UCSD-AML1 (cell line): ENCODE measurements around the gene DHRS3.
"Not testable (repeated sequence)": the region's sequence is repeated elsewhere in the genome, so short reads cannot be mapped to it uniquely, and the experiment has no call there.

Experiments used
- DNase-seq: peaks from one replicate; lab custom pipeline; 2025; ENCODE audit not compliant: unreplicated experiment; lab: John Stamatoyannopoulos, UW

The DHRS3 gene

DNA sequence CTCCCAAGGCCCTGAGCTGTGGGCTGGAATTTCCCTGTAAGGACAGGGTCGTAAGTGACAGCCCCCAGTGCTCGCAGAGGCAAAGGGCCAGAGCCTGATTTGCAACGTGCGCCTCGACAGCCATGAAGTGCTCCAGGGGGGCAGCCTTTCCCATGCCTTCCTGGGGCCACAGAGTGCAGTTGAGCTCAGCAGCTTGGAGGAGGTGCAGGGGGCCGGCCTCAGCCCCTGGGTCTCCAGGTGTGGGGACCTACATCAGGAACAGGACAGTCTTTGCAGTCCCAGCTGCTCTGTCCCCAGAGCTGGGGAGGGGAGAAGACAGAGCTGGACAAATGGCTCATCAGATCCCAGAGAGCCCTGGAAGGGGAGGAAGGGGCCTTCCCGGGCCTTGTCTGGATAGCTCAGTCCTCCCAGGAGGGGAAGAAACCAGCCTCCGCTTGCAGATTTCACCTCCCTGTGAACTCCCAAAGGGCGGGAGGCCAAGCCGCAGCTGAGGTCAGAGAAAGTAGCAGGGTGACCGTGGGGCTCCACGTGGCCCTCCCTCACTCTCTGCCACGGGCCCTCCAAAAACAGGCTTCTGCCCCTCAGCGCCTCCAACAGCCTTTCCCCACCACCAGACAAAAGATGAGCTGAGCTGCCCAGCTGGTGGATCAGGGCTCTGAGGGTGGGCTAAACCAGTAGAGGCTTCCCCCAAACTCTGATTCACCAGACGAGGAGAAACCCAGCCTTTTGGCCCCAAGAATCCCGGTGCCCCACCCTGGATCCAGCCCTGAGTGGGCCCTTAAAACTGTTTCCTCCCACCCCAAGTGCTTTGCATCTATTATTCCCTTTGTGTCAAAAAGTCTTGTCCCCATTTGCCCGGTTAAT lies 76.5 kb downstream of the DHRS3 start:
- DNase-seq, result no peak

DNA sequence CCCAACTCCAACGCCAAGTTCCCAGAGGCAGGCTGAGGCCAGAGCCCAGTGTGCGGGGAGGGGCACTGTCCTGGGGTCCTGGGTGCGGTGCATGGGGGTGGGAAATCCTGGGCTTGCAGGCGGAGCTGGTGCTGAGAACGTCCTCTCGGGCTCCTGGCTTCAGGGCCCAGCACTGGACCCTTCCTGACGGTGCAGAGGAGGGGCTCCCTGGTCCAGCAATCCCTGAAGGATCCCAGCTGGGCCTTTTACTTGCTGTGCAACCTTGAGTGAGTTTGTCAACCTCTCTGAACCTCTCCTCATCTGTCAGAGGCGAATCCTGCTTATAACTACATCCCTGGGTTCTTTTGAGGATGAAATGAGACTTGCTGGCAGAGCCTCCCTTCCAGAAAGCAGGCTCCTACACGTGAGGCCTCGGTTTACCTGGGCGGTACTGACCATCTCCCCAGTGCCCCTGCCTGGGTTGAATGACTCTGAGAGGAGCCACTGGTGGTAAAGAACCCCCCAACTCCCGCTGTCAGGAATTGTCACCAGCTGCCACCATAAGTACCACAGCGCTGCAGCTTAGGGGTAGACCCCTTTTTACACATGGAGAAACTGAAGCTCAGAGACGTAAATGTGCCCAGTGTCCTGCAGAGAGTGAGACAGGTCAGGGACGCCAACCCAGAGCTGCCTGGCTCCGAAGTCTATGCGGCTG lies 77.3 kb downstream of the DHRS3 start:
- no peak for DNase-seq

- DNase-seq, result no peak
These were observed 78.1 kb downstream of the DHRS3 start for GRCh38 chr1:12539705-12540579.

DNA sequence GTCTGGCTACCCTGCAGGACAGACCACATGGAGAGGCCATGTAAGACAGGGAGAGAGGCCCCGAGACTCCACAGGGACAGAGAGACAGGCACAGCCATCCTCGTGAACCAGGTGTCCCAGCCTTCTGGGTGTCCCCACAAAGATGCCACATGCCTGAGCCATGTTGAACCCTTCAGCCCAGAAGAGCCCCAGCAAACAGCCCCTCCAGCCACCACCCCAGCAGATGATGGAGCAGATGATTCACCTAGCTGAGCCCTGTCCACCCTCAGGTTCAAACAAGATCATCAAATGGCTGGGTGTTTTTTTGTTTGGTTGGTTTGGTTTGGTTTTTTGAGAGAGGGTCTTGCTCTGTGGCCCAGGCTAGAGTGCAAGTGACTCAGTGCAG lies 78.7 kb downstream of the DHRS3 start:
- DNase-seq, result no peak

GRCh38 chr1:12538536-12538935 lies 79.5 kb downstream of the DHRS3 start:
- DNase-seq, result not testable (repeated sequence)

GRCh38 chr1:12537906-12538461 lies 80.0 kb downstream of the DHRS3 start:
- DNase-seq, result no peak

GRCh38 chr1:12537294-12537693 lies 80.7 kb downstream of the DHRS3 start:
- no peak for DNase-seq

GRCh38 chr1:12536023-12536639 lies 81.9 kb downstream of the DHRS3 start:
- no peak for DNase-seq

DNA sequence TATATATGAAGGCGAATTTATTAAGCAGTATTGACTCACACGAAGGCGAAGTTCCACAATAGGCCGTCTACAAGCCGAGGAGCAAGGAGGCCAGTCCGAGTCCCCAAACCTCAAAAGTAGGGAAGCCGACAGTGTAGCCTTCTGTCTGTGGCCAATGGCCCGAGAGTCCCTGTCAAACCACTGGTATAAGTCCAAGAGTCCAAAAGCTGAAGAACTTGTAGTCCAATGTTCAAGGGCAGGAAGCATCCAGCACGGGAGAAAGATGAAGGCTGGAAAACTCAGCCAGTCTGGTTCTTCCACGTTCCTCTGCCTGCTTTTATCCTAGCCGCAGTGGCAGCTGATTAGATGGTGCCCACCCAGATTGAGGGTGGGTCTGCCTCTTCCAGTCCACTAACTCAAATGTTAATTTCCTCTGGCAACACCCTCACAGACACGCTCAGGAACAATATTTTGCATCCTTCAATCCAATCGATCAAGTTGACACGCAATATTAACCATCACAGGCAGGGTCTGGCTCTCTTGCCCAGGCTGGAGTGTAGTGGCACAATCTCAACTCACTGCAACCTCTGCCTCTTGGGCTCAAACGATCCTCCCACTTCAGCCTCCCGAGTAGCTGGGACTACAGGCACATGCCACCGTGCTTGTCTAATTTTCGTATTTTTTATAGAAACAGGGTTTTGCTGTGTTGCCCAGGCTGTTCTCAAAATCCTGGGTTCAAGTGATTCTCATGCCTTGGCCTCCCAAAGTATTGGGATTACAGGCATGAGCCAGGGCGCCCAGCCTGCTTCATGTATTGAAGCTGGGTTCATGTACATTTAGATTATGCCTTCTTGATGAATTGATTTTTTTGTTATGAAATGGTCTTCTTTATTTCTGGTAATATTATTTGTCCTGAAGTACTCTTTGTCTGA lies 85.3 kb downstream of the DHRS3 start:
- DNase-seq, result no peak

- DNase-seq, result no peak
These were observed 86.9 kb downstream of the DHRS3 start for GRCh38 chr1:12531179-12531499.

- DNase-seq, result no peak
These were observed 87.4 kb downstream of the DHRS3 start for GRCh38 chr1:12530462-12531178.

DNA sequence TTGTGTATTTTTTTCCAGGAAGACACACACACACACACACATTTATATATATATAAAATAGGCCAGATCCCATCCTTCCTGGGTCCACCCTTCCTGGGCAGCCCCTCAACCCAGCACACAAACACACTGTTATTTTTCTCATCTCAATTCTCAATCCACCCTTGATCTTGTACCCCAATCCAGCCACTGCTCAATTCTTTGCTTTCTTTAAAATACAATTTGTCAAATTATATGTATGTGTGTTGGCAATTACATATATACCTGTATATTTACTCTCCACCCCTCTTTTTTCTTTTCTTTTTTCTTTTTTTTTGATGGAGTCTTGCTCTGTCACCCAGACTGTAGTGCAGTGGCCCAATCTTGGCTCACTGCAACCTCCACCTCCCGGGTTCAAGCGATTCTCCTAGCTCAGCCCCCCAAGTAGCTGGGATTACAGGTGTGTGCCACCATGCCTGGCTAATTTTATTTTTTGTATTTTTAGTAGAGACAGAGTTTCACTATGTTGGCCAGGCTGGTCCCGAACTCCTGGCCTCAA lies 88.3 kb downstream of the DHRS3 start:
- DNase-seq, result no peak

DNA sequence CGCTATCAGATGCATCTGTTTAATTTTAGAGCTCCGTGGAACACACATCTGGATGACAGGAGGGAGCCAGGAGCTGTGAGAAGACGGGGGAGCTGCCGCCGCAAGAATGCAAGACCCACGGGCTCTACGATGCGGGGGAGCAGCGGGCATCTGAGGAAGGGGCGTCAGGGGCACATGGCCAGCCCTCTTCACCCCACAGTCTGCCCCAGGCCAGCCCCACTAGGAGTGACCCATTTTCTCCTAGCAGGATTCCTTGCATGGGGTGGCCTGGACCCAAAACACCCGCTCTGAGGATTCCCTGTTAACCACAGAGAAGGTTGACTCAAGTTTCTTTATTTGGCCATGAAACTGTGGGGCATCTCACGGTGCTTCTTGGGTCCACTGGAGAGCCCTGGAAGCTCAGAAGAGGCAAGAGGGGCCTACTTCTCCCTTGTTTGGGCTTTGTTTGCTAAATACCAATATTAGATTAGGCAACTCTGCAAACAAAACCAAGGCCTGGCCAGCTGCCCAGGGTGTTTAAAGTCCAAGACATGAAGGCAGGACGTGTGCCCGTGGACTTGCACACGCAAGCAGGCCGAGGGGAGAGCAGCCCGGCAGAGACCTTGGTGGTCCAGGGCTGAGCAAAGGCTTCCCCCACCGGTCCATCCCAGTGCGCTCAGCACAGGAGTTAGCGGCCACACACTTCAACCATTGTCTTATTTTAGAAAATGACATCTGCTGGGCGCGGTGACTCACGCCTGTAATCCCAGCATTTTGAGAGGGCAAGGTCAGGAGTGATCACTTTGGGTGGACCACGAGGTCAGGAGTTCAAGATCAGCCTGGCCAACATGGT lies 89.8 kb downstream of the DHRS3 start:
- no peak for DNase-seq

DNA sequence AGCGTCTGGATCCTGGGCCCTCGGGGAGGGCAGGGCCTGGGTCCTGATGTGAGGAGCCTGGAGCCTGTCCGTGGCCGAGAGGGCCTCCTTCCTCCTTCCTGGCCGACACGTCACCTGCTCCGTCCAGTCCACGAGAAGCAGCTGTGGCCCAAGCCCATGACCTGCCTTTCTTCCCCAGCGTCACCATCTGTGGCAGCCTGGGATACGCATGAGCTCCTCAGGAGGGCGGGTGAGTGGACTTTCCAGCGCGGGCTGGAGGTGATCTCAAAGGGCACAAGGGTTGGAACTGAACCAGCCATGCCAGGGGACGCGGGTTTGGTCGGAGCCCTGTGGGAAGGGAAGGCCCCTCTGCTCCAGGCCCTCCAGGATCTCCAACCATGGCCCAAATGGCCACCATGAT lies 90.4 kb downstream of the DHRS3 start:
- no peak for DNase-seq

- DNase-seq, result peak; percentile 31
These were observed 92.5 kb downstream of the DHRS3 start for GRCh38 chr1:12525311-12526181.

DNA sequence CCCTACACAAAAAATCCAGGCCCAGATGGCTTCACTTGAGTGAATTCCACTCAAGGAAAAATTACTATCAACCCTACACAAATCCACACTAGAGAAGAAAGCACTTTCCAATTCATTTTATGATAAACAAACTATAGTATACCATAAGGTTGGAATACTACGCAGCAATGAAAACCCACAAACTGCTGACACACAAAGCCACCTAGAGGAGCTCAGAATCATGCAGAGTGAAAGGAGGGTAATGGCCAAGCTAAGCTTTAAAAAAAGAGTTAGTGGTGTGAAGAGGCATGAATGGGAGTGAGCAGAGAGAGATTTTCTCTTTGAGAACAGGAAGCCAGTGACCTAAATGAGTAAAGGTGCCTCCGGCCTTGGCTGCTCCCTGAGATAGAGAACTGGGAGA lies 93.7 kb downstream of the DHRS3 start:
- DNase-seq, result no peak

DNA sequence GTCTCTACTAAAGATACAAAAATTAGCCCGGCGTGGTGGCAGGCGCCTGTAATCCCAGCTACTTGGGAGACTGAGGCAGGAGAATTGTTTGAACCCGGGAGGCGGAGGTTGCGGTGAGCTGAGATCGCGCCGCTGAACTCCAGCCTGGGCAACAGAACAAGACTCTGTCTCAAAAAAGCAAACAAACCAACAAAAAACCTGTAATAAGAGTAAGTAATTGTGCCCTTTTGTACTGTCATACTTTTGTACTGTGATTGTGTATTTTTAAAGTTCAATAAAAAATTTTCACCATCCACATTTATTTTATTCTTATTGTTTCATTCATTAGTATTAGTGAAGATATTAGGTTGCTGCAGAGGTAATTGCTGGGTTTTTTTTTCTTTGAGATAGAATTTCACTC lies 95.2 kb downstream of the DHRS3 start:
- DNase-seq, result not testable (repeated sequence)
